Breast epithelium (tissue), 3 donors: ENCODE data around the gene PRKAA2.

Experiments used
- CTCF ChIP-seq, 3 donors: fragments of 450-650 bp; IDR thresholded peaks; one replicate each; pipeline ENCODE4 v1.5.1; 2016 to 2017; ENCODE audit warnings: antibody characterized with exemption in 3 of 3, mild to moderate bottlenecking in 3 of 3, moderate library complexity in 3 of 3
- POLR2A ChIP-seq: fragments of 450-650 bp; IDR thresholded peaks from one replicate; pipeline ENCODE4 v1.6.1; 2016; ENCODE audit warnings: antibody characterized with exemption, mild to moderate bottlenecking, moderate library complexity
- POLR2AphosphoS5 ChIP-seq, 3 donors: sonication (generic); formaldehyde crosslinking; IDR thresholded peaks; one replicate each; pipeline ENCODE4 v1.6.1; 2017; ENCODE audit warnings: antibody characterized with exemption in 3 of 3

GRCh38 chr1:56671085-56671484 is 26.0 kb downstream of the PRKAA2 start:
- TF ChIP-seq CTCF (IDR thresholded peaks at IDR 0.05) (no peak), POLR2AphosphoS5 (IDR thresholded peaks at IDR 0.05) (no peak), POLR2A (no peak)
